Hepatocyte (in vitro differentiated cells): ENCODE results near the gene MAGI2. TPM values are rescaled to one million over a fixed set of nuclear protein-coding genes. Genes with fewer than 3 reads are reported as not detected.

Source experiments
- DNase-seq: peaks from one replicate; pipeline ENCODE4 v3.0.0-alpha.2; 2016; ENCODE audit warnings: low spot score
- H2AFZ ChIP-seq: fragments of 200-600 bp; sonication (generic); 2 replicates; pipeline ENCODE4 v1.6.0; 2016; ENCODE audit warnings: antibody characterized with exemption, mild to moderate bottlenecking
- H3K27ac ChIP-seq: fragments of 200-600 bp; sonication (generic); 2 replicates; pipeline ENCODE4 v1.5.1; 2016; ENCODE audit warnings: mild to moderate bottlenecking
- H3K27me3 ChIP-seq: fragments of 200-600 bp; sonication (generic); 2 replicates; pipeline ENCODE4 v1.6.1; 2016
- H3K36me3 ChIP-seq: fragments of 200-600 bp; sonication (generic); replicated peaks from 2 replicates; pipeline ENCODE4 v1.5.1; 2016; ENCODE audit warnings: low read depth; ENCODE audit not compliant: insufficient read depth
- H3K4me1 ChIP-seq: fragments of 200-600 bp; sonication (generic); 2 replicates; pipeline ENCODE4 v1.5.1; 2016; ENCODE audit warnings: mild to moderate bottlenecking, moderate library complexity; ENCODE audit not compliant: insufficient read depth
- H3K4me2 ChIP-seq: fragments of 200-600 bp; sonication (generic); 2 replicates; pipeline ENCODE4 v1.6.0; 2016
- H3K4me3 ChIP-seq: fragments of 200-600 bp; sonication (generic); 2 replicates; pipeline ENCODE4 v1.5.1; 2016; ENCODE audit warnings: mild to moderate bottlenecking
- H3K79me2 ChIP-seq: fragments of 200-600 bp; sonication (generic); 2 replicates; pipeline ENCODE4 v1.6.0; 2017; ENCODE audit warnings: mild to moderate bottlenecking
- H3K9me2 ChIP-seq: fragments of 200-600 bp; sonication (generic); replicated peaks from 2 replicates; pipeline ENCODE4 v1.6.0; 2017; ENCODE audit warnings: mild to moderate bottlenecking; ENCODE audit not compliant: insufficient read depth
- H3K9me3 ChIP-seq: fragments of 200-600 bp; sonication (generic); 2 replicates; pipeline ENCODE4 v1.5.1; 2016; ENCODE audit warnings: low read depth, mild to moderate bottlenecking
- H4K20me1 ChIP-seq: fragments of 200-600 bp; sonication (generic); 2 replicates; pipeline ENCODE4 v1.6.0; 2016; ENCODE audit warnings: mild to moderate bottlenecking; ENCODE audit not compliant: insufficient read depth, poor library complexity, severe bottlenecking
- EZH2 ChIP-seq: fragments of 200-600 bp; sonication (generic); IDR thresholded peaks from 2 replicates; pipeline ENCODE4 v1.6.1; 2016; ENCODE audit warnings: antibody characterized with exemption, mild to moderate bottlenecking, borderline replicate concordance
- EZH2phosphoT487 ChIP-seq: fragments of 200-600 bp; sonication (generic); IDR thresholded peaks from one replicate; pipeline ENCODE4 v1.6.1; 2018; ENCODE audit warnings: antibody characterized with exemption, mild to moderate bottlenecking, low read depth, moderate library complexity; ENCODE audit not compliant: unreplicated experiment, severe bottlenecking
- WGBS: methylation state at CpG from one replicate; pipeline ENCODE4 v1.1.6; 2016; ENCODE audit warnings: low lambda C conversion rate; ENCODE audit errors: missing lambda C conversion rate; 5-methylcytosine and 5-hydroxymethylcytosine counted together
- polyA plus RNA-seq: library from polyadenylated mRNA; unstranded; fragments of >200 nt; fragmentation: Nextera tagmentation; extraction: Ambion mirVana; gene quantifications from 2 replicates; pipeline ENCODE4 v1.2.1, GENCODE V29; 2016
- total RNA-seq: library from RNA; depleted of rRNA; stranded (reverse); fragments of >200 nt; gene quantifications from 2 replicates; pipeline ENCODE4 v1.2.3, GENCODE V29; 2014
- TF ChIP-seq, protein P1 (sequence below): fragments of 200-600 bp; sonication (generic); IDR thresholded peaks from 2 replicates; pipeline ENCODE4 v1.5.1; 2016; ENCODE audit warnings: antibody characterized with exemption, mild to moderate bottlenecking; ENCODE audit not compliant: poor library complexity

Gene MAGI2
- total and polyA plus RNA-seq, 2 experiments from 2014 or later = 3.1 to 6.7 TPM

- TF ChIP-seq, protein P1, sequence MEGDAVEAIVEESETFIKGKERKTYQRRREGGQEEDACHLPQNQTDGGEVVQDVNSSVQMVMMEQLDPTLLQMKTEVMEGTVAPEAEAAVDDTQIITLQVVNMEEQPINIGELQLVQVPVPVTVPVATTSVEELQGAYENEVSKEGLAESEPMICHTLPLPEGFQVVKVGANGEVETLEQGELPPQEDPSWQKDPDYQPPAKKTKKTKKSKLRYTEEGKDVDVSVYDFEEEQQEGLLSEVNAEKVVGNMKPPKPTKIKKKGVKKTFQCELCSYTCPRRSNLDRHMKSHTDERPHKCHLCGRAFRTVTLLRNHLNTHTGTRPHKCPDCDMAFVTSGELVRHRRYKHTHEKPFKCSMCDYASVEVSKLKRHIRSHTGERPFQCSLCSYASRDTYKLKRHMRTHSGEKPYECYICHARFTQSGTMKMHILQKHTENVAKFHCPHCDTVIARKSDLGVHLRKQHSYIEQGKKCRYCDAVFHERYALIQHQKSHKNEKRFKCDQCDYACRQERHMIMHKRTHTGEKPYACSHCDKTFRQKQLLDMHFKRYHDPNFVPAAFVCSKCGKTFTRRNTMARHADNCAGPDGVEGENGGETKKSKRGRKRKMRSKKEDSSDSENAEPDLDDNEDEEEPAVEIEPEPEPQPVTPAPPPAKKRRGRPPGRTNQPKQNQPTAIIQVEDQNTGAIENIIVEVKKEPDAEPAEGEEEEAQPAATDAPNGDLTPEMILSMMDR = no peak
- no peak overlapping the region for H2AFZ ChIP-seq
- WGBS = 86% methylated on average over 3 of the region's 3 CpGs
- no peaks in the 10 kb centered on the region for H4K20me1 ChIP-seq
- DNase-seq = no peak
- no peak overlapping the region for H3K4me3 ChIP-seq
- H3K79me2 ChIP-seq = peaks cover 20% of the 10 kb centered on the region
- H3K9me2 ChIP-seq = no peaks in the 10 kb centered on the region
- no peak overlapping the region for H3K4me2 ChIP-seq
- H3K9me3 ChIP-seq = no peaks in the 10 kb centered on the region
- H3K36me3 ChIP-seq = no peaks in the 10 kb centered on the region
- no peaks in the 10 kb centered on the region for H3K27me3 ChIP-seq
- no peaks in the 10 kb centered on the region for H3K4me1 ChIP-seq
- no peak overlapping the region for H3K27ac ChIP-seq
Measured at GRCh38 chr7:79459381-79459780, 5.9 kb upstream of the MAGI2 start.

- Histone ChIP-seq H4K20me1 (no peaks in the 10 kb centered on the region), H3K27ac (no peak overlapping the region), H3K4me2 (no peak overlapping the region), H3K79me2 (peaks cover 20% of the 10 kb centered on the region), H3K4me1 (no peaks in the 10 kb centered on the region), H3K9me3 (no peaks in the 10 kb centered on the region), H3K36me3 (no peaks in the 10 kb centered on the region), H3K9me2 (no peaks in the 10 kb centered on the region), H3K4me3 (no peak overlapping the region), H2AFZ (no peak overlapping the region), H3K27me3 (no peaks in the 10 kb centered on the region)
- TF ChIP-seq, protein P1 = no peak
- no peak for TF ChIP-seq EZH2phosphoT487
- DNase-seq = no peak
Measured at GRCh38 chr7:79458796-79459195, 5.3 kb upstream of the MAGI2 start.

GRCh38 chr7:79455173-79455790 is 1.8 kb upstream of the MAGI2 start:
- no peaks in the 10 kb centered on the region for H3K4me1 ChIP-seq
- no peaks in the 10 kb centered on the region for H3K9me2 ChIP-seq
- H4K20me1 ChIP-seq = no peaks in the 10 kb centered on the region
- peak overlapping the region; percentile 69 for H3K4me3 ChIP-seq
- no peak for DNase-seq
- WGBS = 75% methylated on average over 5 of the region's 5 CpGs
- peak overlapping the region; percentile 95 for H3K4me2 ChIP-seq
- peaks cover 27% of the 10 kb centered on the region for H3K79me2 ChIP-seq
- no peaks in the 10 kb centered on the region for H3K27me3 ChIP-seq
- no peak for TF ChIP-seq EZH2
- no peaks in the 10 kb centered on the region for H3K36me3 ChIP-seq
- no peak overlapping the region for H3K27ac ChIP-seq
- H2AFZ ChIP-seq = no peak overlapping the region
- H3K9me3 ChIP-seq = no peaks in the 10 kb centered on the region

DNA sequence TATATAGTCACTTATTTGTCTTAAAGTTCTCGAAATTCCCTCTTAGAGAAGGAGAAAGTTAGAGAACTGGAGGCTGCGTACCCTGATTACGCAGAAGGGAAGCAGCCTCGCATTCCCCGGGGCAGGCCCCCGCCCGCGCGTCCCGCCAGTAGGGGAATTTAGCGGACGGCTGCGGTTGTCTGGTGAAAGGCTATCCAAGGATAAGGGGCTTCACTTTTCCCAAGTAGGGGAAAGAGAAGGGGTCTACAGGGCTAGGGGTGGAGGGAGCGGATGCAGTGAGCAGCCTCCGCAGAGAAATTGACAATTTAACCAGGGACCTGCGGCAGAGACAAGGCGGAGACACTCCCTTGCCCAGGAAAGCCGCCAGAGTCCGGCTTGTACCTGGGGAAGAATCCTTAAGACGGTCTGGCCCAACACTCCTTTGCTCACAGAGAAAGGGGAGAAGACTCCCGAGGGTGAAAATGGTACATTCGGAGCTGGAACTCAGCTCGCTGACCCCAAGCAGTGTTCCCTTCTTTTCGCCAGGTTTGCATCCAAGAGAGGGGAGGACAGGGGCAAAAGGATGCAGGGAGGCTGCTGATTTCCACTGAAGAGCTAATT is 994 bp upstream of the MAGI2 start:
- H4K20me1 ChIP-seq = no peaks in the 10 kb centered on the region
- H3K79me2 ChIP-seq = peaks cover 34% of the 10 kb centered on the region
- WGBS = 4% methylated on average over 24 of the region's 24 CpGs
- H3K4me2 ChIP-seq = peak overlapping the region; percentile 95
- H2AFZ ChIP-seq = peak overlapping the region; percentile 69
- H3K36me3 ChIP-seq = no peaks in the 10 kb centered on the region
- peak overlapping the region; percentile 79 for H3K27ac ChIP-seq
- TF ChIP-seq, protein P1 = no peak
- no peak for TF ChIP-seq EZH2
- TF ChIP-seq EZH2phosphoT487 = no peak
- no peaks in the 10 kb centered on the region for H3K9me2 ChIP-seq
- no peaks in the 10 kb centered on the region for H3K4me1 ChIP-seq
- peak overlapping the region; percentile 69 for H3K4me3 ChIP-seq
- DNase-seq = peak; percentile 52
- H3K9me3 ChIP-seq = no peaks in the 10 kb centered on the region
- H3K27me3 ChIP-seq = no peaks in the 10 kb centered on the region
